AG09319 (cell line): Measurements from ENCODE around the gene AADAT.
"Not testable (repeated sequence)": the region's sequence is repeated elsewhere in the genome, so short reads cannot be mapped to it uniquely, and the experiment has no call there.

ENCODE experiments used
- DNase-seq: peaks from one replicate; pipeline ENCODE4 v3.0.0-alpha.2; 2010; ENCODE audit warnings: low read depth; ENCODE audit errors: extremely low read depth
- CTCF ChIP-seq: IDR thresholded peaks from 2 replicates; pipeline ENCODE4 v1.5.1; 2011; ENCODE audit warnings: low read depth, mild to moderate bottlenecking, inconsistent platforms, low read length, moderate library complexity

AADAT gene

GRCh38 chr4:170106900-170107299, 17.1 kb upstream of the AADAT start:
- no peak for DNase-seq
- no peak for TF ChIP-seq CTCF

GRCh38 chr4:170102426-170102825, 12.7 kb upstream of the AADAT start:
- DNase-seq, result no peak
- no peak for TF ChIP-seq CTCF

- DNase-seq, result not testable (repeated sequence)
These were observed 8.4 kb upstream of the AADAT start for GRCh38 chr4:170098171-170098570.

- no peak for DNase-seq
- no peak for TF ChIP-seq CTCF
These were observed 7.9 kb upstream of the AADAT start for GRCh38 chr4:170097681-170098080.

- no peak for DNase-seq
- no peak for TF ChIP-seq CTCF
These were observed 4.3 kb upstream of the AADAT start for GRCh38 chr4:170093973-170094535.

- DNase-seq, result no peak
- TF ChIP-seq CTCF, result no peak
These were observed 1.4 kb upstream of the AADAT start for GRCh38 chr4:170091069-170091696.

GRCh38 chr4:170090352-170091052, 746 bp upstream of the AADAT start:
- no peak for DNase-seq
- no peak for TF ChIP-seq CTCF
